Measurements from ENCODE around the gene ARHGEF40.

- TF ChIP-seq TAF1 (IDR thresholded peaks at IDR 0.05; ENCODE audit: borderline replicate concordance, insufficient read depth, low read length) (peak; percentile 16; the same call in 1 of the 2 replicates), POLR2AphosphoS5 (IDR thresholded peaks at IDR 0.05; ENCODE audit: low read depth, low read length) (no peak), FOXP2 (optimal IDR thresholded peaks at IDR 0.05; ENCODE audit: borderline replicate concordance, extremely low read depth, extremely low read length, insufficient read depth) (no peak), REST (IDR thresholded peaks at IDR 0.05; ENCODE audit: insufficient read depth in 1 of 2, low read depth in 2 of 2, low read length in 2 of 2) (no peak)
Measured at GRCh38 chr14:21103411-21103709, 33.3 kb downstream of the ARHGEF40 start.
